ENCODE results near the gene TRRAP. TPM values are rescaled to one million over a fixed set of nuclear protein-coding genes. Genes with fewer than 3 reads are reported as not detected.

Gene TRRAP
- polyA plus RNA-seq, 2 of the 4 experiments (the other 2 are of a cell fraction), result 12.2 to 22.1 TPM

DNA sequence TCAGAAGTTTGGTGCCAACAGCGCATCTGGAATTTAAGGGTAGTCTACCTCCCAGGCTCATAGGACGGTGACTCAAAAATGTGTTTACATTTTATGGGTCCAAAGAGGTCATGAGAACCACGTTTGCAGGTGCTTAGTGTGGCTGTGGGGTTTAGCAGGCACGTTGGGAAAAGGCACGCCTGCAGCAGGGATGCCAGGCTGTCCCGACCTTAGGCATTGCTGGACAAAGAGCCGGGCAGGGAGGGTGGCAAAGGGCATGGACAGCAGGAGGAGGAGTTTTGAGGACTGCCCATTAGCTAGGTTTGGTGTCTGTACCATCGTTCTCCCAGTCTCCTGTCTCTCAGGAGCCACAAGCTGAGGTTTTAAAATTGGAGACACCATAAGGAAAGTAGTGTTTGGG lies 104.4 kb downstream of the TRRAP start:
- no peaks in the 10 kb centered on the region for H3K4me1 ChIP-seq
- 85% methylated on average over 8 of the region's 8 CpGs for WGBS (ENCODE audit: missing lambda C conversion rate)
- H3K27ac ChIP-seq, result no peak overlapping the region
- FAIRE-seq (no peak), ATAC-seq (no peak), DNase-seq (ENCODE audit: low read depth in 1 of 2, low spot score in 1 of 2) (no peak)
- ChIA-PET POLR2A (no interaction called here), CTCF (interaction anchor here (1.7 kb wide), 1 partner anchor 22 kb away, joined by 4 read pairs; no protein-coding TSS in a partner anchor)
- TF ChIP-seq TFCP2L1 (CRISPR knock-in tag; IDR thresholded peaks at IDR 0.05) (no peak), POLR2AphosphoS2 (conservative IDR thresholded peaks at IDR 0.05; ENCODE audit: low read length) (no peak), HOXA7 (CRISPR knock-in tag; IDR thresholded peaks at IDR 0.05) (no peak), FOSL2 (IDR thresholded peaks at IDR 0.05) (no peak), FOSL2 (CRISPR knock-in tag; IDR thresholded peaks at IDR 0.05) (no peak), HOXB5 (CRISPR knock-in tag; IDR thresholded peaks at IDR 0.05) (no peak), EHF (CRISPR knock-in tag; IDR thresholded peaks at IDR 0.05) (no peak), RARB (CRISPR knock-in tag; IDR thresholded peaks at IDR 0.05) (no peak), CBX2 (IDR thresholded peaks at IDR 0.05; ENCODE audit: borderline replicate concordance, low read depth) (no peak), KDM5A (IDR thresholded peaks at IDR 0.05) (no peak), ZNF302 (CRISPR knock-in tag; IDR thresholded peaks at IDR 0.05) (no peak), POLR2A (IDR thresholded peaks at IDR 0.05; ENCODE audit: low read length) (no peak)
- TF ChIP-seq, protein P1, sequence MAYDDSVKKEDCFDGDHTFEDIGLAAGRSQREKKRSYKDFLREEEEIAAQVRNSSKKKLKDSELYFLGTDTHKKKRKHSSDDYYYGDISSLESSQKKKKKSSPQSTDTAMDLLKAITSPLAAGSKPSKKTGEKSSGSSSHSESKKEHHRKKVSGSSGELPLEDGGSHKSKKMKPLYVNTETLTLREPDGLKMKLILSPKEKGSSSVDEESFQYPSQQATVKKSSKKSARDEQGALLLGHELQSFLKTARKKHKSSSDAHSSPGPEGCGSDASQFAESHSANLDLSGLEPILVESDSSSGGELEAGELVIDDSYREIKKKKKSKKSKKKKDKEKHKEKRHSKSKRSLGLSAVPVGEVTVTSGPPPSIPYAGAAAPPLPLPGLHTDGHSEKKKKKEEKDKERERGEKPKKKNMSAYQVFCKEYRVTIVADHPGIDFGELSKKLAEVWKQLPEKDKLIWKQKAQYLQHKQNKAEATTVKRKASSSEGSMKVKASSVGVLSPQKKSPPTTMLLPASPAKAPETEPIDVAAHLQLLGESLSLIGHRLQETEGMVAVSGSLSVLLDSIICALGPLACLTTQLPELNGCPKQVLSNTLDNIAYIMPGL (CRISPR knock-in tag; IDR thresholded peaks at IDR 0.05; ENCODE audit: borderline replicate concordance), result no peak
- TF ChIP-seq, protein P2, sequence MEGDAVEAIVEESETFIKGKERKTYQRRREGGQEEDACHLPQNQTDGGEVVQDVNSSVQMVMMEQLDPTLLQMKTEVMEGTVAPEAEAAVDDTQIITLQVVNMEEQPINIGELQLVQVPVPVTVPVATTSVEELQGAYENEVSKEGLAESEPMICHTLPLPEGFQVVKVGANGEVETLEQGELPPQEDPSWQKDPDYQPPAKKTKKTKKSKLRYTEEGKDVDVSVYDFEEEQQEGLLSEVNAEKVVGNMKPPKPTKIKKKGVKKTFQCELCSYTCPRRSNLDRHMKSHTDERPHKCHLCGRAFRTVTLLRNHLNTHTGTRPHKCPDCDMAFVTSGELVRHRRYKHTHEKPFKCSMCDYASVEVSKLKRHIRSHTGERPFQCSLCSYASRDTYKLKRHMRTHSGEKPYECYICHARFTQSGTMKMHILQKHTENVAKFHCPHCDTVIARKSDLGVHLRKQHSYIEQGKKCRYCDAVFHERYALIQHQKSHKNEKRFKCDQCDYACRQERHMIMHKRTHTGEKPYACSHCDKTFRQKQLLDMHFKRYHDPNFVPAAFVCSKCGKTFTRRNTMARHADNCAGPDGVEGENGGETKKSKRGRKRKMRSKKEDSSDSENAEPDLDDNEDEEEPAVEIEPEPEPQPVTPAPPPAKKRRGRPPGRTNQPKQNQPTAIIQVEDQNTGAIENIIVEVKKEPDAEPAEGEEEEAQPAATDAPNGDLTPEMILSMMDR (IDR thresholded peaks at IDR 0.05), result no peak
- TF ChIP-seq, protein P3, sequence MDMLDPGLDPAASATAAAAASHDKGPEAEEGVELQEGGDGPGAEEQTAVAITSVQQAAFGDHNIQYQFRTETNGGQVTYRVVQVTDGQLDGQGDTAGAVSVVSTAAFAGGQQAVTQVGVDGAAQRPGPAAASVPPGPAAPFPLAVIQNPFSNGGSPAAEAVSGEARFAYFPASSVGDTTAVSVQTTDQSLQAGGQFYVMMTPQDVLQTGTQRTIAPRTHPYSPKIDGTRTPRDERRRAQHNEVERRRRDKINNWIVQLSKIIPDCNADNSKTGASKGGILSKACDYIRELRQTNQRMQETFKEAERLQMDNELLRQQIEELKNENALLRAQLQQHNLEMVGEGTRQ (IDR thresholded peaks at IDR 0.05), result no peak
- TF ChIP-seq, protein P4, sequence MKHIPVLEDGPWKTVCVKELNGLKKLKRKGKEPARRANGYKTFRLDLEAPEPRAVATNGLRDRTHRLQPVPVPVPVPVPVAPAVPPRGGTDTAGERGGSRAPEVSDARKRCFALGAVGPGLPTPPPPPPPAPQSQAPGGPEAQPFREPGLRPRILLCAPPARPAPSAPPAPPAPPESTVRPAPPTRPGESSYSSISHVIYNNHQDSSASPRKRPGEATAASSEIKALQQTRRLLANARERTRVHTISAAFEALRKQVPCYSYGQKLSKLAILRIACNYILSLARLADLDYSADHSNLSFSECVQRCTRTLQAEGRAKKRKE (CRISPR knock-in tag; IDR thresholded peaks at IDR 0.05; ENCODE audit: low read depth), result no peak
- TF ChIP-seq, protein P5, sequence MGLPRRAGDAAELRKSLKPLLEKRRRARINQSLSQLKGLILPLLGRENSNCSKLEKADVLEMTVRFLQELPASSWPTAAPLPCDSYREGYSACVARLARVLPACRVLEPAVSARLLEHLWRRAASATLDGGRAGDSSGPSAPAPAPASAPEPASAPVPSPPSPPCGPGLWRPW (IDR thresholded peaks at IDR 0.05), result no peak
- TF ChIP-seq, protein P6, sequence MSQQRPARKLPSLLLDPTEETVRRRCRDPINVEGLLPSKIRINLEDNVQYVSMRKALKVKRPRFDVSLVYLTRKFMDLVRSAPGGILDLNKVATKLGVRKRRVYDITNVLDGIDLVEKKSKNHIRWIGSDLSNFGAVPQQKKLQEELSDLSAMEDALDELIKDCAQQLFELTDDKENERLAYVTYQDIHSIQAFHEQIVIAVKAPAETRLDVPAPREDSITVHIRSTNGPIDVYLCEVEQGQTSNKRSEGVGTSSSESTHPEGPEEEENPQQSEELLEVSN (IDR thresholded peaks at IDR 0.05; ENCODE audit: borderline replicate concordance, low read depth), result no peak
- no peaks in the 10 kb centered on the region for H3K9me3 ChIP-seq
- no peak overlapping the region for H3K4me2 ChIP-seq
- no peak overlapping the region for H3K4me3 ChIP-seq

DNA sequence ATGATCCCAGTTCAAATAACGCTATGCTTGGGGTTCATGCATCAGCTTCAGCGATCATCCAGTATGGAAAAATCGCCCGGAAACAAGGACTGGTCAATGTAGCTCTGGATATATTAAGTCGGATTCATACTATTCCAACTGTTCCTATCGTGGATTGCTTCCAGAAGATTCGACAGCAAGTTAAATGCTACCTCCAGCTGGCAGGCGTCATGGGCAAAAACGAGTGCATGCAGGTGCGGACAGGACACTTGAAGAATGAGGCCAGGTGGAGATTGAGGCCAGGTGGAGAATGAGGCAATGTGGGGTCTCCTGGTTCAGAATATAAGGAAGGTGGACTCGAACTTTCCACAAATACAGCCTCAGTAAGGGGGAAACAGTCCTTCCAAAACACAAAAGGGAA lies 105.8 kb downstream of the TRRAP start:
- ChIA-PET CTCF (no interaction called here), POLR2A (no interaction called here)
- FAIRE-seq, result no peak

More for the DNA sequence above, 105.8 kb downstream of the TRRAP start:
- WGBS (ENCODE audit: missing lambda C conversion rate), result 93% methylated on average over 11 of the region's 11 CpGs
- TF ChIP-seq RNF2 (IDR thresholded peaks at IDR 0.05; ENCODE audit: borderline replicate concordance, low read depth) (no peak), EHF (CRISPR knock-in tag; IDR thresholded peaks at IDR 0.05) (no peak), CBX8 (IDR thresholded peaks at IDR 0.05) (no peak), ESRRA (IDR thresholded peaks at IDR 0.05; ENCODE audit: borderline replicate concordance, low read length) (no peak)
- TF ChIP-seq, protein P7, sequence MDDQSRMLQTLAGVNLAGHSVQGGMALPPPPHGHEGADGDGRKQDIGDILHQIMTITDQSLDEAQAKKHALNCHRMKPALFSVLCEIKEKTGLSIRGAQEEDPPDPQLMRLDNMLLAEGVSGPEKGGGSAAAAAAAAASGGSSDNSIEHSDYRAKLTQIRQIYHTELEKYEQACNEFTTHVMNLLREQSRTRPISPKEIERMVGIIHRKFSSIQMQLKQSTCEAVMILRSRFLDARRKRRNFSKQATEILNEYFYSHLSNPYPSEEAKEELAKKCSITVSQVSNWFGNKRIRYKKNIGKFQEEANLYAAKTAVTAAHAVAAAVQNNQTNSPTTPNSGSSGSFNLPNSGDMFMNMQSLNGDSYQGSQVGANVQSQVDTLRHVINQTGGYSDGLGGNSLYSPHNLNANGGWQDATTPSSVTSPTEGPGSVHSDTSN (IDR thresholded peaks at IDR 0.05), result no peak
- TF ChIP-seq, protein P6 (IDR thresholded peaks at IDR 0.05; ENCODE audit: borderline replicate concordance, low read depth), result no peak
- Histone ChIP-seq H3K9me3 (no peaks in the 10 kb centered on the region), H3K4me2 (no peak overlapping the region), H3K27ac (no peak overlapping the region), H3K4me3 (no peak overlapping the region), H3K4me1 (no peaks in the 10 kb centered on the region)
- DNase-seq (ENCODE audit: low read depth in 1 of 2, low spot score in 1 of 2) (no peak), ATAC-seq (no peak)
